OCI-LY3 (cell line): Measurements from ENCODE around the gene ABCB9.

ENCODE experiments used
- H2AFZ ChIP-seq: fragments of 200-600, 300-600 bp; shearing (Covaris generic); 2 replicates; pipeline ENCODE4 v1.6.0; 2014; ENCODE audit warnings: antibody characterized with exemption, low read depth, low read length
- H3K27ac ChIP-seq: fragments of 200-600, 300-600 bp; sonication (generic); 2 replicates; pipeline ENCODE4 v1.5.1; 2014; ENCODE audit warnings: mild to moderate bottlenecking, low read length, moderate library complexity, mixed read lengths
- H3K27me3 ChIP-seq: fragments of 200-600, 300-600 bp; sonication (generic); 2 replicates; pipeline ENCODE4 v1.6.1; 2014; ENCODE audit warnings: low read depth, low read length, mixed read lengths
- H3K36me3 ChIP-seq: fragments of 200-600, 300-600 bp; sonication (generic); replicated peaks from 2 replicates; pipeline ENCODE3; 2014; ENCODE audit warnings: low read depth, low read length, mixed read lengths
- H3K4me1 ChIP-seq: fragments of 300-600, 200-600 bp; sonication (generic); 2 replicates; pipeline ENCODE4 v1.6.1; 2014; ENCODE audit warnings: low read length, mixed read lengths
- H3K4me2 ChIP-seq: fragments of 200-600, 300-600 bp; sonication (generic); 2 replicates; pipeline ENCODE4 v1.6.1; 2014; ENCODE audit warnings: low read length, mixed read lengths
- H3K4me3 ChIP-seq: fragments of 300-600, 200-600 bp; sonication (generic); 2 replicates; pipeline ENCODE4 v1.5.1; 2014; ENCODE audit warnings: antibody characterized with exemption, mild to moderate bottlenecking, low read length, moderate library complexity
- H3K79me2 ChIP-seq: fragments of 300-600, 200-600 bp; shearing (Covaris generic); 2 replicates; pipeline ENCODE4 v1.6.1; 2014; ENCODE audit warnings: mild to moderate bottlenecking, low read length, mixed read lengths
- H3K9ac ChIP-seq: fragments of 300-600, 200-600 bp; shearing (Covaris generic); 2 replicates; pipeline ENCODE4 v1.6.0; 2014; ENCODE audit warnings: mild to moderate bottlenecking, low read length, moderate library complexity
- H3K9me3 ChIP-seq: fragments of 200-600, 300-600 bp; shearing (Covaris generic); 2 replicates; pipeline ENCODE4 v1.6.1; 2014; ENCODE audit warnings: low read length, mixed read lengths; ENCODE audit not compliant: insufficient read depth
- H4K20me1 ChIP-seq: fragments of 200-600, 300-600 bp; sonication (generic); 2 replicates; pipeline ENCODE4 v1.6.1; 2016; ENCODE audit warnings: low read length, mixed read lengths; ENCODE audit not compliant: insufficient read depth
- EZH2phosphoT487 ChIP-seq: fragments of 200-600 bp; shearing (Covaris generic); IDR thresholded peaks from 2 replicates; pipeline ENCODE4 v1.6.1; 2018; ENCODE audit warnings: antibody characterized with exemption, mixed run types, low read depth
- TF ChIP-seq, protein P1 (sequence below): fragments of 200-600, 300-600 bp; sonication (generic); IDR thresholded peaks from 2 replicates; pipeline ENCODE4 v1.5.1; 2014; ENCODE audit warnings: antibody characterized with exemption, low read length, low read depth

ABCB9 gene

DNA sequence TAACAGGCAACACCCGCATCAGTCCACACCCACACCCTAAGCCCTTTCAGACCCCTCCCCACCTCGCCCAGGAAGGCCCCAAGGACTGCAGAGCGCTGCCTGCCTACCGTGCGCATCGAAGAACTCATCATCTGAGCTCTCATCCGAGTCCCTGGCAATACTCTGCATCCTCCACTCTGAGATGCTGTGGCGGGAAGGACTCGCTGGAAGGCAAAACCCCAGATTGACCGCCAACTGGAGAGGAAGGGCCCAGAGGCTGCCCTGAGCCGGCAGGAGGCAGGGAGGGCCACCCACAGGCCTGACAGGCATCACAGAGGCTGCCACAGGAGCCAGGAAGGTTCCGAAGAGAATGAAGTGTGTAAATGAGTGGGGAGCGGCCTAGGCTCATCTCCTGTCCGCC, 38.0 kb upstream of the ABCB9 start:
- Histone ChIP-seq H2AFZ (no peak overlapping the region), H3K27ac (no peak overlapping the region), H3K36me3 (no peaks in the 10 kb centered on the region), H3K4me3 (no peak overlapping the region), H4K20me1 (no peaks in the 10 kb centered on the region), H3K9me3 (no peaks in the 10 kb centered on the region), H3K79me2 (no peaks in the 10 kb centered on the region), H3K4me1 (peaks cover 5% of the 10 kb centered on the region; the same call in 1 of the 2 replicates), H3K9ac (no peak overlapping the region), H3K27me3 (no peaks in the 10 kb centered on the region), H3K4me2 (no peak overlapping the region)
- TF ChIP-seq, protein P1, sequence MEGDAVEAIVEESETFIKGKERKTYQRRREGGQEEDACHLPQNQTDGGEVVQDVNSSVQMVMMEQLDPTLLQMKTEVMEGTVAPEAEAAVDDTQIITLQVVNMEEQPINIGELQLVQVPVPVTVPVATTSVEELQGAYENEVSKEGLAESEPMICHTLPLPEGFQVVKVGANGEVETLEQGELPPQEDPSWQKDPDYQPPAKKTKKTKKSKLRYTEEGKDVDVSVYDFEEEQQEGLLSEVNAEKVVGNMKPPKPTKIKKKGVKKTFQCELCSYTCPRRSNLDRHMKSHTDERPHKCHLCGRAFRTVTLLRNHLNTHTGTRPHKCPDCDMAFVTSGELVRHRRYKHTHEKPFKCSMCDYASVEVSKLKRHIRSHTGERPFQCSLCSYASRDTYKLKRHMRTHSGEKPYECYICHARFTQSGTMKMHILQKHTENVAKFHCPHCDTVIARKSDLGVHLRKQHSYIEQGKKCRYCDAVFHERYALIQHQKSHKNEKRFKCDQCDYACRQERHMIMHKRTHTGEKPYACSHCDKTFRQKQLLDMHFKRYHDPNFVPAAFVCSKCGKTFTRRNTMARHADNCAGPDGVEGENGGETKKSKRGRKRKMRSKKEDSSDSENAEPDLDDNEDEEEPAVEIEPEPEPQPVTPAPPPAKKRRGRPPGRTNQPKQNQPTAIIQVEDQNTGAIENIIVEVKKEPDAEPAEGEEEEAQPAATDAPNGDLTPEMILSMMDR, result no peak
- TF ChIP-seq EZH2phosphoT487, result no peak

DNA sequence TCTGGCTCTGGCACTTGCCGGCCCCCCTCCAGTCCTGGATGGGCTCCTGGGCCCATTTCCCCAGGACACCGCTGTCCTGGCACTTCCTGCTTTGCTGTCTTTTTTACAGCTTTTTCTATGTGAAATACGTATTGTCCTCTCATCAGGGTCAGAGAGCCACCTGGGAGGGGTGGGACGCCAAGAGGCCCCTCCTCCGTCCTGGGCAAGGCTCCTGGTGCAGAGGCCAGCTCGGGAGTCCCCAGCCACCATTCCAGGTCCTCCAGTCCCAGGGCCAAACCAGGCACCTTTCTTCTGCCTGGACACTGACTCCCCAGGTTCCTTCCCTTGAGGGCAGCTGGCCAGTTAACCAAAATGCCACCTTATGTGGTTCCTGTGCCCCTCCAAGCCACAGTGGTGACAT, 37.0 kb upstream of the ABCB9 start:
- H3K27ac ChIP-seq, result no peak overlapping the region
- no peaks in the 10 kb centered on the region for H3K36me3 ChIP-seq
- no peak overlapping the region for H3K4me2 ChIP-seq
- H3K4me1 ChIP-seq, result peaks cover 5% of the 10 kb centered on the region; the same call in 1 of the 2 replicates
- no peaks in the 10 kb centered on the region for H3K27me3 ChIP-seq
- H3K4me3 ChIP-seq, result no peak overlapping the region
- no peak overlapping the region for H3K9ac ChIP-seq
- no peak overlapping the region for H2AFZ ChIP-seq
- no peaks in the 10 kb centered on the region for H4K20me1 ChIP-seq
- TF ChIP-seq EZH2phosphoT487, result no peak
- TF ChIP-seq, protein P1, result no peak
- no peaks in the 10 kb centered on the region for H3K9me3 ChIP-seq
- H3K79me2 ChIP-seq, result no peaks in the 10 kb centered on the region

DNA sequence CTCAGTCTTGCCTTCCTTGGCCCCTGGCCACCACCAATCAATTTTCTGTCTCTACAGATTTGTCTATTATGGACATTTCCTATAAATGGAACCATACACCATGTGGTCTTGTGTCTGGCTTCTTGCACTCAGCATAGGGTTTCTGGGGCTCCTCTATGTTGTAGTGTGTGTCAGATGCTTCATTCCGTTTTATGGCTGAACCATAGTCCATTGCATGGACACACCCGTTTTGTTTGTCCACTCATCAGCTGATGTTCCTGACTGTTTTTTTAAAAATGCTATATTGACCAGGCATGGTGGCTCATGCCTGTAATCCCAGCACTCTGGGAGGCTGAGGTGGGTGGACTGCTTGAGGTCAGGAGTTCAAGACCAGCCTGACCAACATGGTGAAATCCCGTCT, 35.2 kb upstream of the ABCB9 start:
- H4K20me1 ChIP-seq, result no peaks in the 10 kb centered on the region

DNA sequence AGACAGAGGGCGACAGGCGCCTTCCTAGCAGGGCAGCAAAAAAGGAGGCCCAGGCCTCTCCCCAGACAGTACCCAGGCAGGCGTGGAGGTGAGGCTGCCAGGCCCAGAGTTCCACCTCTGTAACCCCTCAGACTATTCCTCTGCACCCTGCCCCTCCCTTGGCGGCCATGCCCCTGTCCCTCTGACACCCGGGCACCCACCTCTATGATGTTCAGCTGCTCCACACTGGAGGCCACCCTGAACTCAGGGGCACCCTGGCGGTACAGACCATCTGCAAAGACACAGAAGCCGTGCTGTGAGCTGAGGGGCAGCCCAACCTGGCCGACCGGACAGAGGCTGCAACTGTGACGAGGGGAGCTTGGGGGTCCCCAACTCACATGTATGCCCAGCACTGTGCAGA, 34.3 kb upstream of the ABCB9 start:
- no peak overlapping the region for H2AFZ ChIP-seq
- peaks cover 2% of the 10 kb centered on the region; the same call in 1 of the 2 replicates for H4K20me1 ChIP-seq
- H3K4me3 ChIP-seq, result no peak overlapping the region
- H3K4me2 ChIP-seq, result no peak overlapping the region
- H3K36me3 ChIP-seq, result no peaks in the 10 kb centered on the region
- no peak overlapping the region for H3K9ac ChIP-seq
- H3K79me2 ChIP-seq, result no peaks in the 10 kb centered on the region
- H3K9me3 ChIP-seq, result no peaks in the 10 kb centered on the region
- TF ChIP-seq EZH2phosphoT487, result no peak
- TF ChIP-seq, protein P1, result no peak
- H3K4me1 ChIP-seq, result peaks cover 5% of the 10 kb centered on the region; the same call in 1 of the 2 replicates
- H3K27me3 ChIP-seq, result no peaks in the 10 kb centered on the region
- no peak overlapping the region for H3K27ac ChIP-seq

More for the DNA sequence above, 35.2 kb upstream of the ABCB9 start:
- H3K36me3 ChIP-seq, result no peaks in the 10 kb centered on the region
- no peak overlapping the region for H3K27ac ChIP-seq
- no peak overlapping the region for H3K9ac ChIP-seq
- no peaks in the 10 kb centered on the region for H3K79me2 ChIP-seq
- no peak overlapping the region for H2AFZ ChIP-seq
- H3K4me3 ChIP-seq, result no peak overlapping the region
- H3K27me3 ChIP-seq, result no peaks in the 10 kb centered on the region
- TF ChIP-seq, protein P1, result no peak
- TF ChIP-seq EZH2phosphoT487, result no peak
- no peak overlapping the region for H3K4me2 ChIP-seq
- peaks cover 5% of the 10 kb centered on the region; the same call in 1 of the 2 replicates for H3K4me1 ChIP-seq
- H3K9me3 ChIP-seq, result no peaks in the 10 kb centered on the region
